ENCODE data around the gene MSRB1. TPM values are rescaled to one million over a fixed set of nuclear protein-coding genes. Genes with fewer than 3 reads are reported as not detected.
"Not testable (repeated sequence)": the region's sequence is repeated elsewhere in the genome, so short reads cannot be mapped to it uniquely, and the experiment has no call there.

The MSRB1 gene
- total RNA-seq, 4 donors from 2014 or later: 18.7 to 44.3 (median 31.7) TPM

- DNase-seq (ENCODE audit: low spot score in 2 of 2): no peak
- H3K4me3 ChIP-seq (ENCODE audit: low read depth, poor library complexity, severe bottlenecking): no peak overlapping the region
- intact Hi-C loops (cut with DNase I; ENCODE audit: low total_unique reads): no loop called here
- WGBS, 2 donors: 85 to 88% methylated on average over 27 to 30 of the region's 30 CpGs
- TF ChIP-seq CTCF (IDR thresholded peaks at IDR 0.05) (no peak), POLR2A (IDR thresholded peaks at IDR 0.05) (no peak)
Observed at GRCh38 chr16:1941162-1942046, 1.6 kb downstream of the MSRB1 start.

- DNase-seq (ENCODE audit: low spot score in 2 of 2): no peak
- intact Hi-C loops (cut with DNase I; ENCODE audit: low total_unique reads): no loop called here
- TF ChIP-seq POLR2A (IDR thresholded peaks at IDR 0.05) (no peak), CTCF (IDR thresholded peaks at IDR 0.05) (no peak)
- H3K4me3 ChIP-seq (ENCODE audit: low read depth, poor library complexity, severe bottlenecking): no peak overlapping the region
- 88 to 91% methylated on average over 23 of the region's 23 CpGs for WGBS, 2 donors
Observed at GRCh38 chr16:1940273-1941161, 2.5 kb downstream of the MSRB1 start.

- H3K4me3 ChIP-seq (ENCODE audit: low read depth, poor library complexity, severe bottlenecking); DNase-seq (ENCODE audit: low spot score in 2 of 2): not testable (repeated sequence)
- 93 to 97% methylated on average over 8 of the region's 8 CpGs for WGBS, 2 donors
- intact Hi-C loops (cut with DNase I; ENCODE audit: low total_unique reads): loop anchor here (10.0 kb wide), 1 partner anchor 85 kb away; no protein-coding TSS in a partner anchor
Observed at GRCh38 chr16:1939833-1940232, 3.2 kb downstream of the MSRB1 start.

- no peak for TF ChIP-seq POLR2A (IDR thresholded peaks at IDR 0.05)
- no peak for TF ChIP-seq CTCF (IDR thresholded peaks at IDR 0.05)
- intact Hi-C loops (cut with DNase I; ENCODE audit: low total_unique reads): loop anchor here (10.0 kb wide), 1 partner anchor 84 kb away; no protein-coding TSS in a partner anchor
- 90 to 92% methylated on average over 17 of the region's 17 CpGs for WGBS, 2 donors
- H3K4me3 ChIP-seq (ENCODE audit: low read depth, poor library complexity, severe bottlenecking): no peak overlapping the region
- no peak for DNase-seq (ENCODE audit: low spot score in 2 of 2)
Observed at GRCh38 chr16:1938910-1939309, 4.1 kb downstream of the MSRB1 start.

- no peak for DNase-seq (ENCODE audit: low spot score in 2 of 2)
- no peak overlapping the region for H3K4me3 ChIP-seq (ENCODE audit: low read depth, poor library complexity, severe bottlenecking)
- WGBS, 2 donors: 90 to 93% methylated on average over 10 of the region's 10 CpGs
- TF ChIP-seq POLR2A (IDR thresholded peaks at IDR 0.05) (no peak), CTCF (IDR thresholded peaks at IDR 0.05) (no peak)
- intact Hi-C loops (cut with DNase I; ENCODE audit: low total_unique reads): loop anchor here (10.0 kb wide), 1 partner anchor 84 kb away; no protein-coding TSS in a partner anchor
Observed at GRCh38 chr16:1938316-1938715, 4.7 kb downstream of the MSRB1 start.
